Liver (tissue), 9 donors: Measurements from ENCODE around the gene KRIT1. TPM values are rescaled to one million over a fixed set of nuclear protein-coding genes. Genes with fewer than 3 reads are reported as not detected.

Experiments
- DNase-seq: peaks from one replicate; pipeline ENCODE4 v3.0.0-alpha.2; 2017; ENCODE audit warnings: low spot score
- H3K27ac ChIP-seq, 2 donors: one replicate each; pipeline ENCODE4 v1.7.0; 2013; ENCODE audit warnings: inconsistent platforms in 2 of 2, low read length in 2 of 2, control low read depth in 1 of 2, low read depth in 1 of 2, mild to moderate bottlenecking in 1 of 2
- H3K27me3 ChIP-seq, 4 donors: one replicate each; pipeline versions ENCODE4 v1.6.1 to v1.7.0; 2013; ENCODE audit warnings: low read length in 3 of 4, inconsistent platforms in 1 of 4, mild to moderate bottlenecking in 1 of 4, moderate library complexity in 1 of 4; ENCODE audit not compliant: control insufficient read depth in 4 of 4, insufficient read depth in 4 of 4
- H3K36me3 ChIP-seq, 4 donors: one replicate each; pipeline versions ENCODE4 v1.6.1 to v1.7.0; 2013; ENCODE audit warnings: low read length in 3 of 4, mild to moderate bottlenecking in 3 of 4, low read depth in 1 of 4, moderate library complexity in 1 of 4; ENCODE audit not compliant: control insufficient read depth in 4 of 4, insufficient read depth in 3 of 4
- H3K4me1 ChIP-seq, 4 donors: one replicate each; pipeline versions ENCODE4 v1.6.1 to v1.7.0; 2013; ENCODE audit warnings: low read length in 3 of 4, mild to moderate bottlenecking in 3 of 4, moderate library complexity in 1 of 4; ENCODE audit not compliant: control insufficient read depth in 4 of 4, insufficient read depth in 4 of 4
- H3K4me3 ChIP-seq, 3 donors: one replicate each; pipeline versions ENCODE4 v1.6.1 to v1.7.0; 2013; ENCODE audit warnings: low read length in 3 of 3, control low read depth in 1 of 3, low read depth in 1 of 3, mild to moderate bottlenecking in 1 of 3
- H3K9ac ChIP-seq, 2 donors: one replicate each; pipeline ENCODE4 v1.7.0; 2013; ENCODE audit warnings: low read length in 2 of 2, mild to moderate bottlenecking in 2 of 2, moderate library complexity in 2 of 2, control low read depth in 1 of 2, low read depth in 1 of 2
- H3K9me3 ChIP-seq, 4 donors: one replicate each; pipeline versions ENCODE4 v1.6.1 to v1.7.0; 2013; ENCODE audit warnings: low read length in 3 of 4; ENCODE audit not compliant: control insufficient read depth in 4 of 4
- ATF3 ChIP-seq: IDR thresholded peaks from 2 replicates; pipeline ENCODE4 v1.6.1; 2016; ENCODE audit warnings: antibody characterized with exemption
- EGR1 ChIP-seq, 2 donors: IDR thresholded peaks; 2 replicates each; pipeline ENCODE4 v1.6.1; 2016 to 2018; ENCODE audit warnings: antibody characterized with exemption in 2 of 2, low read depth in 2 of 2
- FOXA2 ChIP-seq: IDR thresholded peaks from 2 replicates; pipeline ENCODE4 v1.6.1; 2016; ENCODE audit warnings: antibody characterized with exemption
- GABPA ChIP-seq, 2 donors: IDR thresholded peaks in 1 of 2; conservative IDR thresholded peaks in 1 of 2; 2 replicates each; pipeline ENCODE4 v1.6.1; 2016; ENCODE audit warnings: antibody characterized with exemption in 2 of 2, mild to moderate bottlenecking in 1 of 2, moderate library complexity in 1 of 2
- HNF4A ChIP-seq, 2 donors: conservative IDR thresholded peaks; 2 replicates each; pipeline ENCODE4 v1.6.1; 2016; ENCODE audit warnings: antibody characterized with exemption in 2 of 2, mild to moderate bottlenecking in 2 of 2
- HNF4G ChIP-seq: IDR thresholded peaks from 2 replicates; pipeline ENCODE4 v1.6.1; 2016; ENCODE audit warnings: antibody characterized with exemption
- JUND ChIP-seq, 2 donors: IDR thresholded peaks; 2 replicates each; pipeline ENCODE4 v1.6.1; 2016; ENCODE audit warnings: antibody characterized with exemption in 2 of 2
- MAX ChIP-seq: IDR thresholded peaks from 2 replicates; pipeline ENCODE4 v1.6.1; 2016; ENCODE audit warnings: antibody characterized with exemption
- NR2F2 ChIP-seq: IDR thresholded peaks from 2 replicates; pipeline ENCODE4 v1.6.1; 2016; ENCODE audit warnings: antibody characterized with exemption
- RAD21 ChIP-seq, 2 donors: IDR thresholded peaks; 2 replicates each; pipeline ENCODE4 v1.6.1; 2016; ENCODE audit warnings: antibody characterized with exemption in 2 of 2, mild to moderate bottlenecking in 2 of 2
- RXRA ChIP-seq, 2 donors: IDR thresholded peaks; 2 replicates each; pipeline ENCODE4 v1.6.1; 2017 to 2018; ENCODE audit warnings: antibody characterized with exemption in 2 of 2, mild to moderate bottlenecking in 1 of 2
- SP1 ChIP-seq: IDR thresholded peaks from 2 replicates; pipeline ENCODE4 v1.6.1; 2018; ENCODE audit warnings: antibody characterized with exemption, mild to moderate bottlenecking
- YY1 ChIP-seq: IDR thresholded peaks from 2 replicates; pipeline ENCODE4 v1.6.1; 2016; ENCODE audit warnings: antibody characterized with exemption, mild to moderate bottlenecking
- ZBTB33 ChIP-seq: IDR thresholded peaks from 2 replicates; pipeline ENCODE4 v1.6.1; 2016; ENCODE audit warnings: antibody characterized with exemption
- WGBS: extraction: QIAGEN DNeasy Blood & Tissue Kit; methylation state at CpG from one replicate; pipeline ENCODE4 v1.1.7; 2013; 5-methylcytosine and 5-hydroxymethylcytosine counted together
- polyA plus RNA-seq, 2 donors: library from polyadenylated mRNA; stranded (reverse) in 1 of 2; unstranded in 1 of 2; fragments of 200-250 nt in 1 of 2; fragments of >200 nt in 1 of 2; fragmentation: Nextera tagmentation in 1 of 2; extraction: Ambion mirVana in 1 of 2; gene quantifications; one replicate each; pipeline versions ENCODE4 v1.2.1 to v1.2.3, GENCODE V29; 2013 to 2015
- total RNA-seq, 2 donors: library from RNA; depleted of rRNA; stranded (reverse); fragments of >200 nt; gene quantifications; one replicate each; pipeline ENCODE4 v1.2.3, GENCODE V29; 2014
- TF ChIP-seq, protein P1 (sequence below): fragments of 150-350 bp; IDR thresholded peaks from 2 replicates; pipeline ENCODE4 v1.5.1; 2017; ENCODE audit warnings: improper control_type of control experiment, low read depth, low read length; ENCODE audit not compliant: missing input control
- TF ChIP-seq, protein P2 (sequence below): IDR thresholded peaks from 2 replicates; pipeline ENCODE4 v1.6.1; 2016; ENCODE audit warnings: antibody characterized with exemption, mild to moderate bottlenecking
- donor health status: healthy.
- donor health status: healthy.
- donor health status: healthy.
- donor health status: healthy.
- donor health status: healthy.

KRIT1 gene
- total and polyA plus RNA-seq, 4 donors: 8.0 to 48.4 (median 23.9) TPM

GRCh38 chr7:92266415-92267241, 20.9 kb upstream of the KRIT1 start:
- Histone ChIP-seq H3K4me3 (no peak overlapping the region), H3K9ac (no peak overlapping the region), H3K36me3 (peaks cover 0 to 2% (median 0%) of the 10 kb centered on the region in 4 donors), H3K27ac (no peak overlapping the region), H3K9me3 (no peaks in the 10 kb centered on the region), H3K27me3 (no peaks in the 10 kb centered on the region), H3K4me1 (no peaks in the 10 kb centered on the region)
- no peak for TF ChIP-seq RAD21 (IDR thresholded peaks at IDR 0.05)
- TF ChIP-seq JUND (IDR thresholded peaks at IDR 0.05): no peak
- no peak for TF ChIP-seq MAX
- no peak for TF ChIP-seq HNF4A (conservative IDR thresholded peaks at IDR 0.05)
- TF ChIP-seq ZBTB33: no peak
- TF ChIP-seq EGR1 (IDR thresholded peaks at IDR 0.05; ENCODE audit: low read depth in 2 of 2): no peak
- TF ChIP-seq YY1: no peak
- TF ChIP-seq GABPA (IDR thresholded peaks at IDR 0.05 in 1 of 2, conservative IDR thresholded peaks at IDR 0.05 in 1 of 2): no peak
- TF ChIP-seq NR2F2: no peak
- TF ChIP-seq, protein P1, sequence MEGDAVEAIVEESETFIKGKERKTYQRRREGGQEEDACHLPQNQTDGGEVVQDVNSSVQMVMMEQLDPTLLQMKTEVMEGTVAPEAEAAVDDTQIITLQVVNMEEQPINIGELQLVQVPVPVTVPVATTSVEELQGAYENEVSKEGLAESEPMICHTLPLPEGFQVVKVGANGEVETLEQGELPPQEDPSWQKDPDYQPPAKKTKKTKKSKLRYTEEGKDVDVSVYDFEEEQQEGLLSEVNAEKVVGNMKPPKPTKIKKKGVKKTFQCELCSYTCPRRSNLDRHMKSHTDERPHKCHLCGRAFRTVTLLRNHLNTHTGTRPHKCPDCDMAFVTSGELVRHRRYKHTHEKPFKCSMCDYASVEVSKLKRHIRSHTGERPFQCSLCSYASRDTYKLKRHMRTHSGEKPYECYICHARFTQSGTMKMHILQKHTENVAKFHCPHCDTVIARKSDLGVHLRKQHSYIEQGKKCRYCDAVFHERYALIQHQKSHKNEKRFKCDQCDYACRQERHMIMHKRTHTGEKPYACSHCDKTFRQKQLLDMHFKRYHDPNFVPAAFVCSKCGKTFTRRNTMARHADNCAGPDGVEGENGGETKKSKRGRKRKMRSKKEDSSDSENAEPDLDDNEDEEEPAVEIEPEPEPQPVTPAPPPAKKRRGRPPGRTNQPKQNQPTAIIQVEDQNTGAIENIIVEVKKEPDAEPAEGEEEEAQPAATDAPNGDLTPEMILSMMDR: no peak
- DNase-seq: no peak
- 97% methylated on average over 5 of the region's 5 CpGs for WGBS

- Histone ChIP-seq H3K9me3 (no peaks in the 10 kb centered on the region), H3K36me3 (peaks cover 0 to 2% (median 0%) of the 10 kb centered on the region in 4 donors), H3K27me3 (no peaks in the 10 kb centered on the region), H3K4me1 (no peaks in the 10 kb centered on the region), H3K27ac (no peak overlapping the region), H3K9ac (no peak overlapping the region), H3K4me3 (no peak overlapping the region)
- WGBS: 97% methylated on average over 7 of the region's 7 CpGs
- no peak for TF ChIP-seq YY1
- TF ChIP-seq, protein P2, sequence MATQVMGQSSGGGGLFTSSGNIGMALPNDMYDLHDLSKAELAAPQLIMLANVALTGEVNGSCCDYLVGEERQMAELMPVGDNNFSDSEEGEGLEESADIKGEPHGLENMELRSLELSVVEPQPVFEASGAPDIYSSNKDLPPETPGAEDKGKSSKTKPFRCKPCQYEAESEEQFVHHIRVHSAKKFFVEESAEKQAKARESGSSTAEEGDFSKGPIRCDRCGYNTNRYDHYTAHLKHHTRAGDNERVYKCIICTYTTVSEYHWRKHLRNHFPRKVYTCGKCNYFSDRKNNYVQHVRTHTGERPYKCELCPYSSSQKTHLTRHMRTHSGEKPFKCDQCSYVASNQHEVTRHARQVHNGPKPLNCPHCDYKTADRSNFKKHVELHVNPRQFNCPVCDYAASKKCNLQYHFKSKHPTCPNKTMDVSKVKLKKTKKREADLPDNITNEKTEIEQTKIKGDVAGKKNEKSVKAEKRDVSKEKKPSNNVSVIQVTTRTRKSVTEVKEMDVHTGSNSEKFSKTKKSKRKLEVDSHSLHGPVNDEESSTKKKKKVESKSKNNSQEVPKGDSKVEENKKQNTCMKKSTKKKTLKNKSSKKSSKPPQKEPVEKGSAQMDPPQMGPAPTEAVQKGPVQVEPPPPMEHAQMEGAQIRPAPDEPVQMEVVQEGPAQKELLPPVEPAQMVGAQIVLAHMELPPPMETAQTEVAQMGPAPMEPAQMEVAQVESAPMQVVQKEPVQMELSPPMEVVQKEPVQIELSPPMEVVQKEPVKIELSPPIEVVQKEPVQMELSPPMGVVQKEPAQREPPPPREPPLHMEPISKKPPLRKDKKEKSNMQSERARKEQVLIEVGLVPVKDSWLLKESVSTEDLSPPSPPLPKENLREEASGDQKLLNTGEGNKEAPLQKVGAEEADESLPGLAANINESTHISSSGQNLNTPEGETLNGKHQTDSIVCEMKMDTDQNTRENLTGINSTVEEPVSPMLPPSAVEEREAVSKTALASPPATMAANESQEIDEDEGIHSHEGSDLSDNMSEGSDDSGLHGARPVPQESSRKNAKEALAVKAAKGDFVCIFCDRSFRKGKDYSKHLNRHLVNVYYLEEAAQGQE: no peak
- no peak for TF ChIP-seq SP1
- TF ChIP-seq RXRA (IDR thresholded peaks at IDR 0.05): no peak
- TF ChIP-seq FOXA2: no peak
- TF ChIP-seq RAD21 (IDR thresholded peaks at IDR 0.05): no peak
- no peak for TF ChIP-seq HNF4G
- no peak for TF ChIP-seq ZBTB33
- no peak for TF ChIP-seq HNF4A (conservative IDR thresholded peaks at IDR 0.05)
- TF ChIP-seq EGR1 (IDR thresholded peaks at IDR 0.05; ENCODE audit: low read depth in 2 of 2): no peak
- no peak for TF ChIP-seq ATF3
- TF ChIP-seq GABPA (IDR thresholded peaks at IDR 0.05 in 1 of 2, conservative IDR thresholded peaks at IDR 0.05 in 1 of 2): no peak
- TF ChIP-seq MAX: no peak
- no peak for TF ChIP-seq JUND (IDR thresholded peaks at IDR 0.05)
- TF ChIP-seq, protein P1: no peak
- no peak for DNase-seq
Measured at GRCh38 chr7:92260248-92260781, 14.6 kb upstream of the KRIT1 start.
